Activated naive CD8-positive, alpha-beta T cell treated with anti-CD3 and anti-CD28 coated beads, Interleukin-2, amount 10 ng/mL, durations not matched to agents 7 days and 5 days (primary cell): ENCODE data around the gene PLCH1. TPM values are rescaled to one million over a fixed set of nuclear protein-coding genes. Genes with fewer than 3 reads are reported as not detected.

ENCODE experiments used
- ATAC-seq: fragments of 150-1000 bp; cut with Tn5 transposase; one replicate; pipeline ENCODE4 v1.10.0; 2021; ENCODE audit warnings: low read depth, moderate library complexity
- POLR2A ChIA-PET: fragments of 350-600 bp; sonication (Branson Sonifier 250); formaldehyde crosslinking; loops from one replicate; lab custom pipeline; 2021; ENCODE audit warnings: antibody characterized with exemption; lab: Charles Lee
- DNase-seq: peaks from one replicate; pipeline ENCODE4 v3.0.0; 2021
- H3K27ac Mint-ChIP-seq: one replicate; pipeline ENCODE4 v1.8.0; 2022; ENCODE audit warnings: mild to moderate bottlenecking, mixed read lengths
- H3K27me3 Mint-ChIP-seq: one replicate; pipeline ENCODE4 v1.8.0; 2022; ENCODE audit warnings: mild to moderate bottlenecking, moderate library complexity, mixed read lengths
- H3K36me3 Mint-ChIP-seq: one replicate; pipeline ENCODE4 v1.8.0; 2021; ENCODE audit warnings: mild to moderate bottlenecking, mixed read lengths
- H3K4me1 Mint-ChIP-seq: one replicate; pipeline ENCODE4 v1.8.0; 2021; ENCODE audit warnings: mixed read lengths
- H3K4me3 Mint-ChIP-seq: one replicate; pipeline ENCODE4 v1.8.0; 2022; ENCODE audit warnings: mild to moderate bottlenecking, moderate library complexity, mixed read lengths
- H3K9me3 Mint-ChIP-seq: one replicate; pipeline ENCODE4 v1.8.0; 2021; ENCODE audit warnings: mixed read lengths
- total RNA-seq, 2 experiments: library from RNA; stranded (reverse); gene quantifications; one replicate each; pipeline ENCODE4 v1.2.3, GENCODE V29; 2021

PLCH1 gene
- total RNA-seq, 2 experiments from 2014 or later: 3.8 to 5.1 TPM

GRCh38 chr3:155658671-155659261 is 86.1 kb downstream of the PLCH1 start:
- H3K27me3 Mint-ChIP-seq: peaks cover 2% of the 10 kb centered on the region
- H3K4me1 Mint-ChIP-seq: no peaks in the 10 kb centered on the region
- no peaks in the 10 kb centered on the region for H3K9me3 Mint-ChIP-seq
- DNase-seq: no peak
- POLR2A ChIA-PET: no interaction called here
- H3K36me3 Mint-ChIP-seq: no peaks in the 10 kb centered on the region
- H3K27ac Mint-ChIP-seq: no peak overlapping the region
- no peak overlapping the region for H3K4me3 Mint-ChIP-seq
- ATAC-seq: no peak

- no peaks in the 10 kb centered on the region for H3K4me1 Mint-ChIP-seq
- H3K36me3 Mint-ChIP-seq: no peaks in the 10 kb centered on the region
- H3K9me3 Mint-ChIP-seq: no peaks in the 10 kb centered on the region
- POLR2A ChIA-PET: no interaction called here
- no peak overlapping the region for H3K27ac Mint-ChIP-seq
- ATAC-seq (no peak), DNase-seq (no peak)
- no peak overlapping the region for H3K4me3 Mint-ChIP-seq
- no peaks in the 10 kb centered on the region for H3K27me3 Mint-ChIP-seq
Observed at GRCh38 chr3:155658006-155658405, 86.9 kb downstream of the PLCH1 start.

- no peaks in the 10 kb centered on the region for H3K9me3 Mint-ChIP-seq
- no peak overlapping the region for H3K27ac Mint-ChIP-seq
- no peaks in the 10 kb centered on the region for H3K36me3 Mint-ChIP-seq
- no peaks in the 10 kb centered on the region for H3K27me3 Mint-ChIP-seq
- no peaks in the 10 kb centered on the region for H3K4me1 Mint-ChIP-seq
- POLR2A ChIA-PET: no interaction called here
- no peak overlapping the region for H3K4me3 Mint-ChIP-seq
- DNase-seq (no peak), ATAC-seq (no peak)
Observed at GRCh38 chr3:155657161-155657560, 87.7 kb downstream of the PLCH1 start.

- Mint-ChIP-seq H3K27me3 (no peaks in the 10 kb centered on the region), H3K27ac (no peak overlapping the region), H3K36me3 (no peaks in the 10 kb centered on the region), H3K9me3 (no peaks in the 10 kb centered on the region), H3K4me1 (no peaks in the 10 kb centered on the region), H3K4me3 (no peak overlapping the region)
- ATAC-seq (no peak), DNase-seq (no peak)
- POLR2A ChIA-PET: no interaction called here
Observed at GRCh38 chr3:155656466-155656865, 88.4 kb downstream of the PLCH1 start.

- no peak for ATAC-seq
- no peaks in the 10 kb centered on the region for H3K4me1 Mint-ChIP-seq
- no peak overlapping the region for H3K27ac Mint-ChIP-seq
- POLR2A ChIA-PET: no interaction called here
- no peak overlapping the region for H3K4me3 Mint-ChIP-seq
- H3K27me3 Mint-ChIP-seq: no peaks in the 10 kb centered on the region
- H3K9me3 Mint-ChIP-seq: no peaks in the 10 kb centered on the region
- DNase-seq: no peak
- H3K36me3 Mint-ChIP-seq: no peaks in the 10 kb centered on the region
Observed at GRCh38 chr3:155651489-155652218, 93.2 kb downstream of the PLCH1 start.

GRCh38 chr3:155648013-155648591 is 96.8 kb downstream of the PLCH1 start:
- ATAC-seq (no peak), DNase-seq (no peak)
- no peak overlapping the region for H3K27ac Mint-ChIP-seq
- no peaks in the 10 kb centered on the region for H3K4me1 Mint-ChIP-seq
- POLR2A ChIA-PET: no interaction called here
- no peaks in the 10 kb centered on the region for H3K9me3 Mint-ChIP-seq
- H3K27me3 Mint-ChIP-seq: no peaks in the 10 kb centered on the region
- H3K36me3 Mint-ChIP-seq: no peaks in the 10 kb centered on the region
- no peak overlapping the region for H3K4me3 Mint-ChIP-seq

- ATAC-seq (no peak), DNase-seq (no peak)
- Mint-ChIP-seq H3K4me1 (no peaks in the 10 kb centered on the region), H3K27me3 (no peaks in the 10 kb centered on the region), H3K36me3 (no peaks in the 10 kb centered on the region), H3K4me3 (no peak overlapping the region), H3K9me3 (no peaks in the 10 kb centered on the region), H3K27ac (no peak overlapping the region)
- POLR2A ChIA-PET: no interaction called here
Observed at GRCh38 chr3:155647206-155647605, 97.7 kb downstream of the PLCH1 start.

GRCh38 chr3:155646669-155647068 is 98.2 kb downstream of the PLCH1 start:
- DNase-seq (no peak), ATAC-seq (no peak)
- POLR2A ChIA-PET: no interaction called here
- H3K4me3 Mint-ChIP-seq: no peak overlapping the region
- no peaks in the 10 kb centered on the region for H3K36me3 Mint-ChIP-seq
- no peaks in the 10 kb centered on the region for H3K4me1 Mint-ChIP-seq
- H3K27me3 Mint-ChIP-seq: no peaks in the 10 kb centered on the region
- H3K9me3 Mint-ChIP-seq: no peaks in the 10 kb centered on the region
- H3K27ac Mint-ChIP-seq: no peak overlapping the region

- POLR2A ChIA-PET: no interaction called here
- no peak for ATAC-seq
Observed at GRCh38 chr3:155646128-155646527, 98.7 kb downstream of the PLCH1 start.

GRCh38 chr3:155643581-155644165 is 101.2 kb downstream of the PLCH1 start:
- H3K27me3 Mint-ChIP-seq: peaks cover 3% of the 10 kb centered on the region
- no peak overlapping the region for H3K27ac Mint-ChIP-seq
- H3K4me3 Mint-ChIP-seq: no peak overlapping the region
- ATAC-seq (no peak), DNase-seq (no peak)
- H3K9me3 Mint-ChIP-seq: no peaks in the 10 kb centered on the region
- no peaks in the 10 kb centered on the region for H3K4me1 Mint-ChIP-seq
- H3K36me3 Mint-ChIP-seq: no peaks in the 10 kb centered on the region
- POLR2A ChIA-PET: no interaction called here

More at GRCh38 chr3:155646128-155646527, 98.7 kb downstream of the PLCH1 start:
- H3K27me3 Mint-ChIP-seq: no peaks in the 10 kb centered on the region
- no peaks in the 10 kb centered on the region for H3K9me3 Mint-ChIP-seq
- no peak overlapping the region for H3K27ac Mint-ChIP-seq
- H3K4me1 Mint-ChIP-seq: no peaks in the 10 kb centered on the region
- H3K4me3 Mint-ChIP-seq: no peak overlapping the region
- no peak for DNase-seq
- no peaks in the 10 kb centered on the region for H3K36me3 Mint-ChIP-seq

GRCh38 chr3:155641956-155642355 is 102.9 kb downstream of the PLCH1 start:
- ATAC-seq (no peak), DNase-seq (no peak)
- Mint-ChIP-seq H3K36me3 (no peaks in the 10 kb centered on the region), H3K27me3 (peaks cover 6% of the 10 kb centered on the region), H3K27ac (no peak overlapping the region), H3K9me3 (no peaks in the 10 kb centered on the region), H3K4me3 (no peak overlapping the region), H3K4me1 (no peaks in the 10 kb centered on the region)
- POLR2A ChIA-PET: no interaction called here

GRCh38 chr3:155640098-155640497 is 104.8 kb downstream of the PLCH1 start:
- no peak for ATAC-seq
- Mint-ChIP-seq H3K4me3 (no peak overlapping the region), H3K36me3 (no peaks in the 10 kb centered on the region), H3K27me3 (peaks cover 8% of the 10 kb centered on the region), H3K4me1 (no peaks in the 10 kb centered on the region), H3K9me3 (no peaks in the 10 kb centered on the region), H3K27ac (no peak overlapping the region)
- POLR2A ChIA-PET: no interaction called here
- no peak for DNase-seq

GRCh38 chr3:155639462-155640055 is 105.3 kb downstream of the PLCH1 start:
- POLR2A ChIA-PET: no interaction called here
- peaks cover 8% of the 10 kb centered on the region for H3K27me3 Mint-ChIP-seq

More at GRCh38 chr3:155639462-155640055, 105.3 kb downstream of the PLCH1 start:
- ATAC-seq: no peak
- no peak for DNase-seq
- no peaks in the 10 kb centered on the region for H3K4me1 Mint-ChIP-seq
- no peak overlapping the region for H3K4me3 Mint-ChIP-seq
- H3K36me3 Mint-ChIP-seq: no peaks in the 10 kb centered on the region
- no peak overlapping the region for H3K27ac Mint-ChIP-seq
- H3K9me3 Mint-ChIP-seq: no peaks in the 10 kb centered on the region
